ENCODE data around the gene INTS7. TPM values are rescaled to one million over a fixed set of nuclear protein-coding genes. Genes with fewer than 3 reads are reported as not detected.

Gene INTS7
- total RNA-seq, 2 donors from 2014 or later = 6.6 to 8.6 TPM

DNA sequence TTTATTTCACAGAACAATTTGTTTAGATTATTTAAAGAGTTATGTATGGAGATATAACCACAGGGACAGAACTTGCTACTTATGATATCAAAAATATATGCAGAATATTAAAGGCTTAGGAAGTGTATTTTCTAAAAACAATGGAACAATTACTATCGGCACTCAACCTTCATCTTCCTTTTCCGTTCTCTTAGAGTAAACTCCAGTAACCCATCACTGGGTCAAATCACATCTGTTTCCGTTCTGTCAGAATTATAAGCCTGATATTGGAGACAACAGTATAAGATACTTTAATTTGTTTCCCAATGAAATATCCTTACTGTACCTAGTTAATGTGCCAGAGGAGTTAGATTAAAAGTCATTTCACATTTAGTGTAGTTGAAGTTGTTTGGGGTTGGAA, 32.4 kb upstream of the INTS7 start:
- H3K4me3 ChIP-seq = no peak overlapping the region
- intact Hi-C loops (cut with DNase I) = loop anchor here (5.0 kb wide), 1 partner anchor 295 kb away; no protein-coding TSS in a partner anchor
- H3K4me1 ChIP-seq = no peaks in the 10 kb centered on the region
- H3K36me3 ChIP-seq (replicated peaks in 1 of 2; ENCODE audit: insufficient read depth in 1 of 2, low read depth in 2 of 2) = no peaks in the 10 kb centered on the region
- ATAC-seq (no peak), DNase-seq (no peak)
- H3K9me3 ChIP-seq = no peaks in the 10 kb centered on the region
- H3K27ac ChIP-seq = no peak overlapping the region
- WGBS, 2 donors = 83 to 87% methylated on average over 3 of the region's 3 CpGs
- TF ChIP-seq, protein P1, sequence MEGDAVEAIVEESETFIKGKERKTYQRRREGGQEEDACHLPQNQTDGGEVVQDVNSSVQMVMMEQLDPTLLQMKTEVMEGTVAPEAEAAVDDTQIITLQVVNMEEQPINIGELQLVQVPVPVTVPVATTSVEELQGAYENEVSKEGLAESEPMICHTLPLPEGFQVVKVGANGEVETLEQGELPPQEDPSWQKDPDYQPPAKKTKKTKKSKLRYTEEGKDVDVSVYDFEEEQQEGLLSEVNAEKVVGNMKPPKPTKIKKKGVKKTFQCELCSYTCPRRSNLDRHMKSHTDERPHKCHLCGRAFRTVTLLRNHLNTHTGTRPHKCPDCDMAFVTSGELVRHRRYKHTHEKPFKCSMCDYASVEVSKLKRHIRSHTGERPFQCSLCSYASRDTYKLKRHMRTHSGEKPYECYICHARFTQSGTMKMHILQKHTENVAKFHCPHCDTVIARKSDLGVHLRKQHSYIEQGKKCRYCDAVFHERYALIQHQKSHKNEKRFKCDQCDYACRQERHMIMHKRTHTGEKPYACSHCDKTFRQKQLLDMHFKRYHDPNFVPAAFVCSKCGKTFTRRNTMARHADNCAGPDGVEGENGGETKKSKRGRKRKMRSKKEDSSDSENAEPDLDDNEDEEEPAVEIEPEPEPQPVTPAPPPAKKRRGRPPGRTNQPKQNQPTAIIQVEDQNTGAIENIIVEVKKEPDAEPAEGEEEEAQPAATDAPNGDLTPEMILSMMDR (IDR thresholded peaks at IDR 0.05) = no peak
- TF ChIP-seq POLR2A (IDR thresholded peaks at IDR 0.05) = no peak
- H3K27me3 ChIP-seq = no peaks in the 10 kb centered on the region

DNA sequence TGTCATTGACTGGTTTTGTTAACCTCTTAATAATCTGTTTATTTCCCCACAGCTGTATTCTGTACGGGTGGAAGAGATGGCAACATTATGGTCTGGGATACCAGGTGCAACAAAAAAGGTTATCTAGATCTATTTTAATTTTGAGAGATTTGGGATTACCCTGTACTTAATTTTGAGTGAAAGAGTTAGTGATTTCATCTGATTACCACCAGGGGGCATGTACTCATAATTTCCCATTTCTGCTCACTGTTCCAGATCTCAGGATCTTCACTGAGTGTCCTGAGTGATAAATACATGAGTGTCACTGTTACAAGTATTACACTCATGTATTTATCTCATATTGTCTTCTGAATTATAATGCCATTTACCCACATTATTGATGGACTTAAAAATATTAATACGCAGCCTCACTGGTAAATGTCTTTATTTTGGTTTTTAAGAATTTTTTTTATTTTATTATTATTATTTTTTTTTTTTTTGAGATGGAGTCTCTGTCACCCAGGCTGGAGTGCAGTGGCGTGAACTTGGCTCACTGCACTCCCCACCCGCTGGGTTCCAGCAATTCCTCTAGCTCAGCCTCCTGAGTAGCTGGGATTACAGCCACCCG, 27.6 kb upstream of the INTS7 start:
- WGBS, 2 donors = 75 to 76% methylated on average over 5 of the region's 5 CpGs

DNA sequence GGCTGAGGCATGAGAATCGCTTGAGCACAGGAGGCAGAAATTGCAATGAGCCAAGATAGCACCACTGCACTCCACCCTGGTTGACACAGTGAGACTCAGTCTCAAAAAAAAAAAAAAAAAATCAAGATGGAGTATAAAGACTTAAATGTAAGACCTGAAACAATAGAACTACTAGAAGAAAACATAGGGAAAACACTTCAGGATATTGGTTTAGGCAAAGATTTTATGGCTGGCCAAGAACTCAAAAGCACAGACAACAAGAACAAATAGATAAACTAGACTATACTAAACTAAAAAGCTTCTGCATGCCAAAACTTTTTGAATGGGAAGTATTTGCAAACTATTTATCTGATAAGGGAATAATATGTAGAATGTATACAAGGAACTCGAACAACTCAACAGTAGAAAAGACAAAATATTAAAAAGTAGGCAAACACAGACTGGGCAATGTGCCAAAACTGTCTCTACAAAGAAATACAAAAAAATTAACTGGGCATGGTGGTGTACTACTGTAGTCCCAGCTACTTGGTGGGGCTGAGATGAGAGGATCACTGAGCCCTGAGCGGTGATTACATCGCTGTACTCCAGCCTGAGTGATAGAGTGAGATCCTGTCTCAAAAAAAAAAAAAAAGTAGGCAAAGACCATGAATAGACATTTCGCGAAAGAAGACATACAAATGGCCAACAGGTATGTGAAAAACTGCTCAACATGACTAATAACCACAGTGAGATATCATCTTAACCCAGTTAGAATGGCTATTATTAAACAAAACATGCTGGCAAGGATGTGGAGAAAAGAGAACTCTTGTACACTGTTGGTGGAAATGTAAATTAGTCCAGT, 25.5 kb upstream of the INTS7 start:
- Histone ChIP-seq H3K4me1 (peaks cover 2% of the 10 kb centered on the region), H3K36me3 (replicated peaks in 1 of 2; ENCODE audit: insufficient read depth in 1 of 2, low read depth in 2 of 2) (no peaks in the 10 kb centered on the region), H3K27me3 (no peaks in the 10 kb centered on the region), H3K27ac (no peak overlapping the region), H3K4me3 (no peak overlapping the region), H3K9me3 (no peaks in the 10 kb centered on the region)
- DNase-seq (no peak), ATAC-seq (no peak)
- 64 to 66% methylated on average over 6 of the region's 6 CpGs for WGBS, 2 donors
- intact Hi-C loops (cut with DNase I) = no loop called here
- TF ChIP-seq POLR2A (IDR thresholded peaks at IDR 0.05) = no peak
- TF ChIP-seq, protein P1 (IDR thresholded peaks at IDR 0.05) = no peak

More for the DNA sequence above, 27.6 kb upstream of the INTS7 start:
- Histone ChIP-seq H3K4me1 (no peaks in the 10 kb centered on the region), H3K27ac (no peak overlapping the region), H3K27me3 (no peaks in the 10 kb centered on the region), H3K9me3 (no peaks in the 10 kb centered on the region), H3K4me3 (no peak overlapping the region), H3K36me3 (replicated peaks in 1 of 2; ENCODE audit: insufficient read depth in 1 of 2, low read depth in 2 of 2) (no peaks in the 10 kb centered on the region)
- DNase-seq (no peak), ATAC-seq (peak; percentile 52)
- TF ChIP-seq, protein P1 (IDR thresholded peaks at IDR 0.05) = peak in 6 of 7 experiments; percentile 49 to 63 (median 58)
- no peak for TF ChIP-seq POLR2A (IDR thresholded peaks at IDR 0.05)
- intact Hi-C loops (cut with DNase I) = no loop called here

DNA sequence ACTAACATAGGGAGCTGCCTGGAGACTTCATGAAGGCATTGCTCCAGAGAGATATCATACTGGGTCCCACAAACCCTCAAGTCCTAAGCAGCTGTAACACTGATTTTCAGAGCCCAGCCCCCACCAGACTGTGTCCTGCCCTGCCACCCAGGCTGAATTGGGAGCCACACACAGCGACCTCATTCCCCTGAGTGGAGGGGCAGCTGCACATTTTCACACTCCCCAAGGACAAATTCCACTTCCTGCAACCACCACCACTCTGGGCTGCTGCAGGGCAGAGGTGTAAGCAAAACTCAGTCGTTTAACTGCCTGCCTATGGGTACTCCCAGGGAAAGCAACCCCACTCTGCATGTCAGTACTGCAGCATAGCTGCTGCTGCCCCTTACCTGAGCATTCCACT, 20.0 kb upstream of the INTS7 start:
- peak; percentile 88 for ATAC-seq
- Histone ChIP-seq H3K4me3 (no peak overlapping the region), H3K36me3 (replicated peaks in 1 of 2; ENCODE audit: insufficient read depth in 1 of 2, low read depth in 2 of 2) (no peaks in the 10 kb centered on the region), H3K9me3 (no peaks in the 10 kb centered on the region), H3K4me1 (peaks cover 22% of the 10 kb centered on the region), H3K27me3 (no peaks in the 10 kb centered on the region), H3K27ac (peak overlapping the region in 3 of 4 donors; percentile 10 to 52 (median 14))
- DNase-seq = peak; percentile 48 to 82 (median 67)
- no peak for TF ChIP-seq POLR2A (IDR thresholded peaks at IDR 0.05)
- TF ChIP-seq, protein P1 (IDR thresholded peaks at IDR 0.05) = no peak
- 7 to 53% methylated on average over 2 of the region's 2 CpGs for WGBS, 2 donors
- intact Hi-C loops (cut with DNase I) = no loop called here
